ENCODE data around the gene NRSN2.

The NRSN2 gene

GRCh38 chr20:399182-399707, 52.3 kb downstream of the NRSN2 start:
- no peak for DNase-seq

GRCh38 chr20:400128-400453, 53.2 kb downstream of the NRSN2 start:
- no peak for DNase-seq

- no peak for DNase-seq
Measured at GRCh38 chr20:400454-401275, 53.8 kb downstream of the NRSN2 start.

GRCh38 chr20:401682-402495, 55.0 kb downstream of the NRSN2 start:
- DNase-seq: no peak

GRCh38 chr20:402496-402885, 55.6 kb downstream of the NRSN2 start:
- DNase-seq: no peak

- DNase-seq: no peak
Measured at GRCh38 chr20:402898-403581, 56.1 kb downstream of the NRSN2 start.

GRCh38 chr20:403582-403957, 56.7 kb downstream of the NRSN2 start:
- no peak for DNase-seq

GRCh38 chr20:404088-404487, 57.2 kb downstream of the NRSN2 start:
- DNase-seq: no peak

All from activated naive CD4-positive, alpha-beta T cell (primary cell).